HepG2 (cell line): ENCODE data around the gene NFKB1. TPM values are rescaled to one million over a fixed set of nuclear protein-coding genes. Genes with fewer than 3 reads are reported as not detected.

Experiments
- ATAC-seq: fragments of 200-7000 bp; cut with Tn5 transposase; 3 replicates; pipeline ENCODE4 v1.9.1; 2020; ENCODE audit warnings: mild to moderate bottlenecking, moderate library complexity
- BruUV-seq: library from RNA; stranded (reverse); fragments of 400-500 nt; replicated peaks from 2 replicates; lab custom pipeline; 2021; lab: Mats Ljungman, UMichigan
- CTCF ChIA-PET: fragments of 300-600 bp; formaldehyde crosslinking; extraction: SDS; loops from one replicate; lab custom pipeline; 2021; ENCODE audit warnings: low total read pairs, inconsistent platforms, low intra/inter-chr PET ratio; lab: Yijun Ruan, JAX
- POLR2A ChIA-PET: fragments of 350-600 bp; sonication (Branson Sonifier 250); formaldehyde crosslinking; loops from one replicate; lab custom pipeline; 2020; ENCODE audit warnings: antibody characterized with exemption, inconsistent platforms; lab: Yijun Ruan, JAX
- DNase-seq: peaks from one replicate; pipeline ENCODE4 v3.0.0-alpha.2; 2015; ENCODE audit warnings: low spot score
- FAIRE-seq: peaks from 3 replicates; lab custom pipeline; 2011; peaks lifted over from hg19 to GRCh38; lab: Jason Lieb, UNC
- H2AFZ ChIP-seq: one replicate; pipeline ENCODE4 v1.6.1; 2011; ENCODE audit warnings: low read length, inconsistent platforms
- H3K27ac ChIP-seq: fragments of 300-600 bp; 3 replicates; pipeline ENCODE4 v1.8.0; 2011; ENCODE audit warnings: mixed run types, mild to moderate bottlenecking, mixed read lengths, low read length, inconsistent platforms; ENCODE audit not compliant: insufficient read depth; ENCODE audit errors: extremely low read length
- H3K27me3 ChIP-seq, 2 experiments: fragments of 200-600 bp in 1 of 2; 2 replicates in 1 of 2; 3 replicates in 1 of 2; pipeline versions ENCODE4 v1.6.0 to v1.8.0; 2011; ENCODE audit warnings: low read length in 2 of 2, mild to moderate bottlenecking in 2 of 2, moderate library complexity in 2 of 2, inconsistent platforms in 1 of 2; ENCODE audit not compliant: insufficient read depth in 2 of 2, control insufficient read depth in 1 of 2
- H3K36me3 ChIP-seq, 2 experiments: fragments of 200-600 bp in 1 of 2; replicated peaks in 1 of 2; 2 replicates in 1 of 2; 3 replicates in 1 of 2; pipeline versions ENCODE4 v1.5.1 to v1.8.0; 2011; ENCODE audit warnings: low read length in 2 of 2, inconsistent platforms in 1 of 2; ENCODE audit not compliant: insufficient read depth in 2 of 2, control insufficient read depth in 1 of 2
- H3K4me1 ChIP-seq: 2 replicates; pipeline ENCODE4 v1.5.1; 2012; ENCODE audit warnings: low read length, inconsistent platforms; ENCODE audit not compliant: insufficient read depth
- H3K4me2 ChIP-seq: 2 replicates; pipeline ENCODE4 v1.6.0; 2011; ENCODE audit warnings: low read depth, low read length, inconsistent platforms
- H3K4me3 ChIP-seq, 3 experiments: fragments of 200-600 bp in 1 of 3; sonication (generic), shearing (Covaris generic) in 1 of 3; replicated peaks in 1 of 3; 2 replicates each; pipeline ENCODE4 v1.5.1; 2011 to 2016; ENCODE audit warnings: low read length in 3 of 3, inconsistent platforms in 2 of 3, low read depth in 2 of 3, mild to moderate bottlenecking in 2 of 3, control low read depth in 1 of 3, mixed read lengths in 1 of 3; ENCODE audit not compliant: insufficient read depth in 1 of 3
- H3K79me2 ChIP-seq: one replicate; pipeline ENCODE4 v1.6.1; 2011; ENCODE audit warnings: low read length, inconsistent platforms; ENCODE audit not compliant: insufficient read depth
- H3K9ac ChIP-seq: 2 replicates; pipeline ENCODE4 v1.6.0; 2011; ENCODE audit warnings: mild to moderate bottlenecking, low read depth, low read length, inconsistent platforms; ENCODE audit not compliant: insufficient read depth
- H3K9me3 ChIP-seq: 2 replicates; pipeline ENCODE4 v1.5.1; 2012; ENCODE audit warnings: mild to moderate bottlenecking, low read length
- H4K20me1 ChIP-seq: 2 replicates; pipeline ENCODE4 v1.6.0; 2011; ENCODE audit warnings: inconsistent platforms, mild to moderate bottlenecking, low read length, moderate library complexity; ENCODE audit not compliant: insufficient read depth
- ARNT ChIP-seq: fragments of 450-650 bp; IDR thresholded peaks from 2 replicates; pipeline ENCODE4 v1.6.1; 2017
- ETV6 ChIP-seq: sonication (generic); formaldehyde crosslinking; conservative IDR thresholded peaks from 2 replicates; pipeline ENCODE4 v1.4.0; 2020; ENCODE audit warnings: missing genetic modification reagents
- HHEX ChIP-seq: IDR thresholded peaks from 2 replicates; pipeline ENCODE4 v1.6.1; 2016; ENCODE audit warnings: control low read depth
- HMGXB3 ChIP-seq: sonication (generic); formaldehyde crosslinking; IDR thresholded peaks from 2 replicates; pipeline ENCODE4 v1.4.0; 2020; ENCODE audit warnings: missing genetic modification reagents, borderline replicate concordance
- KDM3A ChIP-seq: IDR thresholded peaks from 2 replicates; pipeline ENCODE4 v1.6.1; 2018; ENCODE audit warnings: low read depth, missing compliant biosample characterization
- LCORL ChIP-seq, 2 experiments: fragments of 450-650 bp in 1 of 2; sonication (generic) in 1 of 2; formaldehyde crosslinking in 1 of 2; IDR thresholded peaks; 2 replicates each; pipeline versions ENCODE4 v1.5.0 to v1.6.1; 2017 to 2020; ENCODE audit warnings: antibody characterized with exemption in 1 of 2, missing genetic modification reagents in 1 of 2
- REXO4 ChIP-seq: sonication (generic); formaldehyde crosslinking; IDR thresholded peaks from 2 replicates; pipeline ENCODE4 v1.8.0; 2022; ENCODE audit warnings: missing genetic modification reagents, mild to moderate bottlenecking, borderline replicate concordance
- RNF2 ChIP-seq: fragments of 450-650 bp; conservative IDR thresholded peaks from 2 replicates; pipeline ENCODE4 v1.6.1; 2016; ENCODE audit warnings: low read depth
- SMAD9 ChIP-seq: sonication (generic); formaldehyde crosslinking; IDR thresholded peaks from 2 replicates; pipeline ENCODE4 v1.5.1; 2020; ENCODE audit warnings: mild to moderate bottlenecking, missing genetic modification reagents
- ZMAT5 ChIP-seq: sonication (generic); formaldehyde crosslinking; IDR thresholded peaks from 2 replicates; pipeline ENCODE4 v1.5.0; 2020; ENCODE audit warnings: mild to moderate bottlenecking, low read depth, missing genetic modification reagents, borderline replicate concordance
- ZNF670 ChIP-seq: sonication (generic); formaldehyde crosslinking; IDR thresholded peaks from 2 replicates; pipeline ENCODE4 v1.8.0; 2022; ENCODE audit warnings: mild to moderate bottlenecking, missing genetic modification reagents, borderline replicate concordance
- WGBS: methylation state at CpG from one replicate; pipeline ENCODE4 v1.1.6; 2017; ENCODE audit warnings: low lambda C conversion rate; 5-methylcytosine and 5-hydroxymethylcytosine counted together
- in situ Hi-C: cut with HindIII; loops from 2 replicates; pipeline ENCODE4 v1.10.0; 2017; ENCODE audit warnings: low pct_unique_long_range_greater_than_20kb; ENCODE audit not compliant: extremely low pct_ligation_motif_present
- intact Hi-C: fragments of 100-400 bp; cut with micrococcal nuclease; formaldehyde crosslinking; loops from one replicate; pipeline ENCODE4 v1.10.0; 2022; ENCODE audit not compliant: unreplicated experiment
- polyA plus RNA-seq, 8 experiments: library from polyadenylated mRNA; depleted of rRNA in 3 of 8; stranded (reverse) in 7 of 8; unstranded in 1 of 8; fragments of >200 nt; fragmentation: Illumina TruSeq in 4 of 8; extraction: Trizol in 4 of 8; gene quantifications; 2 replicates each; pipeline versions ENCODE4 v1.2.1 to v1.2.3, GENCODE V29; 2011 to 2016; ENCODE audit warnings: low read depth in 4 of 8, missing spikeins in 1 of 8, mixed read lengths in 1 of 8; ENCODE audit not compliant: insufficient read depth in 1 of 8
- total RNA-seq, 5 experiments: library from RNA; depleted of rRNA; stranded (reverse); fragments of >200 nt; fragmentation: Illumina TruSeq; extraction: Trizol; gene quantifications; 2 replicates each; pipeline ENCODE4 v1.2.3, GENCODE V29; 2016; ENCODE audit warnings: low read depth in 1 of 5
- TF ChIP-seq, protein P1 (sequence below): sonication (generic); formaldehyde crosslinking; IDR thresholded peaks from 2 replicates; pipeline ENCODE4 v1.9.0; 2021; ENCODE audit warnings: missing genetic modification reagents, borderline replicate concordance

The NFKB1 gene
- total and polyA plus RNA-seq, 2 of the 13 experiments (the other 11 are each of a cell fraction or from before 2014, with no cell fraction given): 15.4 to 31.6 TPM

GRCh38 chr4:102586002-102586643, 85.0 kb downstream of the NFKB1 start (continued):
- TF ChIP-seq REXO4 (CRISPR knock-in tag): no peak
- TF ChIP-seq ARNT: no peak
- no peak for TF ChIP-seq HMGXB3 (CRISPR knock-in tag)

- ChIA-PET CTCF (no interaction called here), POLR2A (no interaction called here)
- H3K4me1 ChIP-seq: no peaks in the 10 kb centered on the region
- 95% methylated on average over 4 of the region's 4 CpGs for WGBS
- FAIRE-seq: no peak
- intact Hi-C loops: no loop called here
- H4K20me1 ChIP-seq: no peaks in the 10 kb centered on the region
- no peak overlapping the region for H3K4me2 ChIP-seq
- in situ Hi-C loops: no loop called here
- H3K27me3 ChIP-seq: no peaks in the 10 kb centered on the region
- no peaks in the 10 kb centered on the region for H3K9me3 ChIP-seq
- BruUV-seq: no TSS peak
- H3K79me2 ChIP-seq: no peaks in the 10 kb centered on the region
- no peak overlapping the region for H3K9ac ChIP-seq
- no peak for DNase-seq
- H3K36me3 ChIP-seq: peaks cover 15 to 44% of the 10 kb centered on the region in 2 experiments
- TF ChIP-seq SMAD9 (CRISPR knock-in tag) (no peak), HHEX (CRISPR knock-in tag) (no peak), LCORL (IDR thresholded peaks at IDR 0.05) (no peak), LCORL (CRISPR knock-in tag; IDR thresholded peaks at IDR 0.05) (no peak), KDM3A (no peak), RNF2 (no peak), ZMAT5 (CRISPR knock-in tag) (no peak), ZNF670 (CRISPR knock-in tag) (no peak), ETV6 (no peak)
- TF ChIP-seq, protein P1, sequence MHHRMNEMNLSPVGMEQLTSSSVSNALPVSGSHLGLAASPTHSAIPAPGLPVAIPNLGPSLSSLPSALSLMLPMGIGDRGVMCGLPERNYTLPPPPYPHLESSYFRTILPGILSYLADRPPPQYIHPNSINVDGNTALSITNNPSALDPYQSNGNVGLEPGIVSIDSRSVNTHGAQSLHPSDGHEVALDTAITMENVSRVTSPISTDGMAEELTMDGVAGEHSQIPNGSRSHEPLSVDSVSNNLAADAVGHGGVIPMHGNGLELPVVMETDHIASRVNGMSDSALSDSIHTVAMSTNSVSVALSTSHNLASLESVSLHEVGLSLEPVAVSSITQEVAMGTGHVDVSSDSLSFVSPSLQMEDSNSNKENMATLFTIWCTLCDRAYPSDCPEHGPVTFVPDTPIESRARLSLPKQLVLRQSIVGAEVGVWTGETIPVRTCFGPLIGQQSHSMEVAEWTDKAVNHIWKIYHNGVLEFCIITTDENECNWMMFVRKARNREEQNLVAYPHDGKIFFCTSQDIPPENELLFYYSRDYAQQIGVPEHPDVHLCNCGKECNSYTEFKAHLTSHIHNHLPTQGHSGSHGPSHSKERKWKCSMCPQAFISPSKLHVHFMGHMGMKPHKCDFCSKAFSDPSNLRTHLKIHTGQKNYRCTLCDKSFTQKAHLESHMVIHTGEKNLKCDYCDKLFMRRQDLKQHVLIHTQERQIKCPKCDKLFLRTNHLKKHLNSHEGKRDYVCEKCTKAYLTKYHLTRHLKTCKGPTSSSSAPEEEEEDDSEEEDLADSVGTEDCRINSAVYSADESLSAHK (CRISPR knock-in tag): no peak
- no peak overlapping the region for H3K27ac ChIP-seq
- H2AFZ ChIP-seq: no peak overlapping the region
- no peak overlapping the region for H3K4me3 ChIP-seq
- ATAC-seq: no peak
These were observed 85.5 kb downstream of the NFKB1 start for GRCh38 chr4:102586644-102587021.
